GM20431 (cell line): ENCODE data around the gene OR7D2.

ENCODE experiments used
- in situ Hi-C: fragments of 300-500 bp; cut with MseI, MboI; formaldehyde crosslinking; loops from one replicate; pipeline ENCODE4 v1.15.0; 2020; ENCODE audit warnings: low sequenced_read_pairs; ENCODE audit not compliant: unreplicated experiment

The OR7D2 gene

DNA sequence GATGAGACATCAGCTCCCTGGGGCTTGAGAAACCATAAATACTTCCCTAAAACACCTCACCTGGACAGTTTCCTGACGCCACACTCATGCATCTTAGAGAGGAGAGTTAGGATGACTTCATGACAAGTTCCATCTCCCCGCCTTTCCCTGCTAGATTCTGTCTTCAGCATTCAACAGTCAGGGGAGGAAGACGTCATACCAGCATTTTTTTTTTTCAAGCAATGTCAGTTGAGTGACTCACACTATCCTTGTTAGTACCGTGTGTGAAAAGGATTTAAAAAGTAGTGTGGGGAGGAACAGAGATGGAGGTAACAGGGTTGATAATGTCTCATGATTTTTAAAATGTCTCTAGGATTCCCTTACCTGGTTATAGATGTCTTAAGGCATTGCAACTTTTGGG, at the start of gene OR7D2:
Gene OR7D2 (plus strand): TSS at position 79 of the 400 bp plus-strand sequence. CDS start 6,803 bp downstream, outside the sequence.
- in situ Hi-C loops, result no loop called here

GRCh38 chr19:9130965-9131364, 47.8 kb upstream of the OR7D2 start:
- in situ Hi-C loops, result loop anchor here (25.0 kb wide), 1 partner anchor 656 kb away; no protein-coding TSS in a partner anchor

GRCh38 chr19:9132422-9132821, 46.4 kb upstream of the OR7D2 start:
- in situ Hi-C loops, result loop anchor here (25.0 kb wide), 1 partner anchor 655 kb away; no protein-coding TSS in a partner anchor

- in situ Hi-C loops, result loop anchor here (25.0 kb wide), 1 partner anchor 648 kb away; no protein-coding TSS in a partner anchor
These were observed 39.1 kb upstream of the OR7D2 start for GRCh38 chr19:9139609-9140158.

GRCh38 chr19:9140159-9140874, 38.5 kb upstream of the OR7D2 start, which contains the start of gene ZNF317:
ZNF317 (plus strand) TSS chr19:9140397; CDS start chr19:9156017, 15,620 bp downstream.
- in situ Hi-C loops, result loop anchor here (25.0 kb wide), 1 partner anchor 647 kb away; no protein-coding TSS in a partner anchor

DNA sequence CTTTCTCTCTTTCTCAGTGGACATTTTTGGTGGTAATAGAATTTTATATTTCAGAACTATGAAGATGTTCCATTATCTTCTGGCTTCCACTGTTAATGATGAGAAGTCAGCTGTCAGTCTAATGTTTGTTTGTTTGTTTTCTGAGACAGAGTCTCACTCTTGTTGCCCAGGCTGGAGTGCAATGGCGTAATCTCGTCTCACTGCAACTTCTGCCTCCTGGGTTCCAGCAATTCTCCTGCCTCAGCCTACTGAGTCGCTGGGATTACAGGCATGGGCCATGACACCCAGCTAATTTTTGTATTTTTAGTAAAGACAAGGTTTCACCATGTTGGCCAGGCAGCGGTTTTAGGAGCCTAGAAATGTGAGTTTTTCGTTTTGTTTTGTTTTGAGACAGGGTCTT, 33.9 kb upstream of the OR7D2 start:
- in situ Hi-C loops, result loop anchor here (25.0 kb wide), 1 partner anchor 642 kb away; no protein-coding TSS in a partner anchor

GRCh38 chr19:9146882-9147281, 31.9 kb upstream of the OR7D2 start:
- in situ Hi-C loops, result loop anchor here (25.0 kb wide), 1 partner anchor 640 kb away; no protein-coding TSS in a partner anchor

DNA sequence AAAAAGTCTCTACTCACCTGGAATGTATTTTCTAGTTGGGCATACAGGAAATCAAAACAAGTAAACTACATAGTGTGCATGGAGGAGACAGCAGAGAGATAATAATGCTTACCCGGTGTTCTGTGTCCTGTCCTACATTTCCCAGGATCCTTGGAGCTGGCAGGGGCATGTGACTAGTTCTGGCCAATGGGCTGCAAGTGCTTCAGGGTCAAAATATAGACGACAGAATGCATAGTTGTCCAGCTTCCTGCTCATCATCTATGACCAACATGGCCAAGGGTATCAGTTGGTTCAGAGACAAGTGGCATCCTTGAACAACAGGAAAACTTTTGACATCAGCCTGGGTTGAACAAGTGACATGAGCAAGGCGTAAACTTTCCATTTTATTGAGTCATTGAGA, 30.1 kb upstream of the OR7D2 start:
- in situ Hi-C loops, result loop anchor here (25.0 kb wide), 1 partner anchor 639 kb away; no protein-coding TSS in a partner anchor

GRCh38 chr19:9149997-9150396, 28.8 kb upstream of the OR7D2 start:
- in situ Hi-C loops, result loop anchor here (25.0 kb wide), 1 partner anchor 637 kb away; no protein-coding TSS in a partner anchor

DNA sequence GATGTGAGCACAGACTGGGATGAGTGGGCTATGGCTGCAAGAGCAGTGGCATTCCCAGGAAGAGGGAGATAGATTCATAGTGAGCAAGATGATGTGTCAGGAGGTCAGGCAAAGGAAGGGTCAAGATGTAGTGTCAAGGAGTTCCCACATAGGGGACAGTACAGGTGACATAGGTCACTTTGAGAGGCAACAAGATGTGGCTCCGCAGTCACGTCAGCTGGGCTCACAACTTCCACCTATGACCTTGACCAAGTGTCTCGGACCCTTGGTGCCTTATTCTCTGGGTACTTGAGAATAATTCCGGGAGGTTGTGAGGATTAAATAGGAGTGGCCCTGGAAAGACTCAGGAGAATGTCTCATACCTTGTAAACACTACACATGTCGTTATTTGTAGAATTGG, 28.1 kb upstream of the OR7D2 start:
- in situ Hi-C loops, result no loop called here

- in situ Hi-C loops, result no loop called here
These were observed 27.4 kb upstream of the OR7D2 start for GRCh38 chr19:9151367-9151766.

DNA sequence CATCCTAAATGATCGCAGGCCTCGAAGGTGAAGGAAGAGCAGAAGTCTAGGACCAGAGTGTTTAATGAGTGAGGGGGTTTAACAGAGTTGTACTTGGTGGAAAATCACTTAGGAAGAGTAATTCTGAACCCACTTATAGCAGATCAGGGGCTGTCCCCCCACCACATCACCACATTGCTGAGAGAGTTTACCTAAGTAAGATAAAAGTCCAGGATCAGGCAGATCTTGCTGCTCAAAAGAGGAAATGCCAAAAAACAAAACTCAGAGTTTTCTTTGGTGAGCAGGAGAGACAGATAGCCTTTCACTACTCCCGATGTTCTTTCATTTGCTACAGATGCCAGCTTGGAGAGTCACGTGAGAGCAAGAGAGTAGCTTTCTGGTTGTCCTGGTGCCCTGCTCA, 23.2 kb upstream of the OR7D2 start:
- in situ Hi-C loops, result no loop called here

DNA sequence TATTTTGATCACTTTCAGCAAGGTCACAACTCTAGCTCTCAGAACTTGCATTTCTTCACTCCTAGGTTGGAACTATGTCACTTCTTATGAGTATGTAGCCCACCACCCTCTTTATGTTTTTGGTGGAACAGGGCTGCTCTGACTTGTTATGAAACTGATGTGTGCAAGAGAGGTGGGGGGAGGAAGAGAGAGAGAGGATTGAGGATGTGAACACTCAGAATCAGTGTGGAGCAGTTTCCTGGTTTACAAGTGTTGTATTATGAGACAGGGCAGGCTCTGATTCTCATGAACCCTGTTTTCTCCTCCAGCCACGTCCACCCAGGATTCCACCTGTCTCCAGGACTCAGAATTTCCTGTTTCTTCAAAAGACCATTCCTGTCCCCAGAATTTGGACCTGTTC, 22.5 kb upstream of the OR7D2 start:
- in situ Hi-C loops, result no loop called here

DNA sequence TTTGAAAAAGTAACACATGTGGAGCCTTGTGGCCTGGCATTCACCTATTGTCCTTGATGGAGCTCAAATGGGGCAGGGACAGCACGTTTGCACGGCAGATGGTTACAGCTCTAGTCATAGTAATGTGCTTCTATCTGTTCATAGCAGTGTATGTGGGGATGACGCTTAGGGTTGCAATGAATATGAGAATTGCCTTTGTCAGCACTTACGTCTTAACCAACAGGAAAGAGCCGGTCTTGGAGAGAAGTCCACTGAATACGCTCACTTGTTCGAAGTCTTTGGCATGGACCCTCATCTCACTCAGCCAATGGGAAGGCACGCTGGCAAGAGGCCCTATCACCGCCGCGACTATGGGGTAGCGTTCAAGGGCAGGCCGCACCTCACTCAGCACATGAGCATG, 18.9 kb upstream of the OR7D2 start:
- in situ Hi-C loops, result no loop called here

- in situ Hi-C loops, result no loop called here
These were observed 17.4 kb upstream of the OR7D2 start for GRCh38 chr19:9161427-9161826.

GRCh38 chr19:9165261-9165660, 13.5 kb upstream of the OR7D2 start:
- in situ Hi-C loops, result no loop called here

GRCh38 chr19:9166846-9167245, 11.9 kb upstream of the OR7D2 start:
- in situ Hi-C loops, result no loop called here

DNA sequence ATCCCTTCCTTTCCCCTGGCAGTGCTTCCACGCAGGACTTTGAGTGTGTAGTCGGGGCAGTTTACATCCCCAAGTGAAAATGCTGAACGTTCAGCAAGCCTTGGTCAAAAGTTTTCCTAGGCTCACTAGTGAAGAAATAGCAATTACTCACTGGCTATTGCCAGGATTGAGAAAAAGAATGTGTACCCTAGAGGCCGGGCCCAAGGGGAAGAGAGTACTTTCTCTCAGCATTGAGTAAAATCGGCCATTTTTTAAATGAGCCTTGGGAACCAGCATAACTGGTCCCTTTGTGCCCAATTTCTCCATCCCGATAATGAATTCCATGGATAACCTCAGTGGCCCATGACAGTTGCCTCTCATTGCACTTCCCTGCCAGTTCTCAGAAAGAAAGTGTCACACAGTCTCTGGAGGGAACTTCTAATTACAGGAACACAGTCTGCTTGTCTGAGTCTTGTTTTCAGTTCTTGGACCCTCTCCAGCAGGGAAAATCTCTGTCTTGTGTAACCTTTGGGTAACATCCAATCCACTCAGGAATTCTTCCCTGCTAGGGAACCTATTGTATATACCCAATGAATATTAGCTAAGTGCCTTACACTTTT, 7.3 kb upstream of the OR7D2 start:
- in situ Hi-C loops, result no loop called here

- in situ Hi-C loops, result no loop called here
These were observed 3.5 kb upstream of the OR7D2 start for GRCh38 chr19:9175326-9175725.

- in situ Hi-C loops, result no loop called here
These were observed 4.2 kb downstream of the OR7D2 start for GRCh38 chr19:9183000-9183399.

- in situ Hi-C loops, result no loop called here
These were observed 8.4 kb downstream of the OR7D2 start for GRCh38 chr19:9187191-9187590.
